ENCODE measurements around the gene MUC4. TPM values are rescaled to one million over a fixed set of nuclear protein-coding genes. Genes with fewer than 3 reads are reported as not detected.
A peak's percentile ranks its signal among the peaks of the same experiment; 100 is the strongest.
"Not testable (repeated sequence)": the region's sequence is repeated elsewhere in the genome, so short reads cannot be mapped to it uniquely, and the experiment has no call there.

Gene MUC4
- total RNA-seq, 6 donors from 2014 or later, result 4.6 to 75.4 (median 11.3) TPM

GRCh38 chr3:195829897-195830254 lies 18.1 kb upstream of the MUC4 start:
- peak; percentile 84 to 88 for DNase-seq
- no peaks in the 10 kb centered on the region for H3K27me3 ChIP-seq
- H3K27ac ChIP-seq, result peak overlapping the region in 3 of 4 donors; percentile 16 to 80 (median 26)
- H3K4me3 ChIP-seq, result no peak overlapping the region
- no peaks in the 10 kb centered on the region for H3K9me3 ChIP-seq
- H3K36me3 ChIP-seq, result no peaks in the 10 kb centered on the region
- peak in 1 of 2 donors; percentile 69 for ATAC-seq (ENCODE audit: low FRiP score in 2 of 2)
- WGBS, 2 donors, result 71 to 75% methylated on average over 7 to 16 of the region's 16 CpGs
- TF ChIP-seq POLR2AphosphoS5 (IDR thresholded peaks at IDR 0.05) (no peak), EP300 (IDR thresholded peaks at IDR 0.05) (no peak), CTCF (IDR thresholded peaks at IDR 0.05) (no peak), POLR2A (IDR thresholded peaks at IDR 0.05) (no peak)
- peaks cover 0 to 14% (median 4%) of the 10 kb centered on the region in 4 donors for H3K4me1 ChIP-seq

GRCh38 chr3:195828762-195829161 lies 17.0 kb upstream of the MUC4 start:
- no peaks in the 10 kb centered on the region for H3K9me3 ChIP-seq
- H3K4me1 ChIP-seq, result peaks cover 0 to 18% (median 6%) of the 10 kb centered on the region in 4 donors
- H3K36me3 ChIP-seq, result no peaks in the 10 kb centered on the region
- TF ChIP-seq CTCF (IDR thresholded peaks at IDR 0.05) (no peak), POLR2AphosphoS5 (IDR thresholded peaks at IDR 0.05) (no peak), POLR2A (IDR thresholded peaks at IDR 0.05) (no peak), EP300 (IDR thresholded peaks at IDR 0.05) (no peak)
- H3K27me3 ChIP-seq, result no peaks in the 10 kb centered on the region
- DNase-seq, result no peak
- no peak overlapping the region for H3K4me3 ChIP-seq
- peak overlapping the region in 2 of 4 donors; percentile 12 to 80 for H3K27ac ChIP-seq
- ATAC-seq (ENCODE audit: low FRiP score in 2 of 2), result no peak
- whole genome bisulfite sequencing, 2 donors, result 67 to 68% methylated on average over 9 of the region's 9 CpGs

- Histone ChIP-seq H3K36me3 (no peaks in the 10 kb centered on the region), H3K9me3 (no peaks in the 10 kb centered on the region), H3K4me3 (no peak overlapping the region), H3K27me3 (no peaks in the 10 kb centered on the region), H3K4me1 (peaks cover 0 to 22% (median 10%) of the 10 kb centered on the region in 4 donors), H3K27ac (peak overlapping the region in 1 of 4 donors; percentile 73)
- DNase-seq, result no peak
- no peak for ATAC-seq (ENCODE audit: low FRiP score in 2 of 2)
- TF ChIP-seq POLR2AphosphoS5 (IDR thresholded peaks at IDR 0.05) (no peak), POLR2A (IDR thresholded peaks at IDR 0.05) (no peak), EP300 (IDR thresholded peaks at IDR 0.05) (no peak), CTCF (IDR thresholded peaks at IDR 0.05) (no peak)
- WGBS, 2 donors, result 91 to 93% methylated on average over 47 of the region's 47 CpGs
These were observed 14.4 kb upstream of the MUC4 start for GRCh38 chr3:195825857-195826804.

GRCh38 chr3:195825191-195825588 lies 13.5 kb upstream of the MUC4 start:
- H3K4me1 ChIP-seq, result peaks cover 0 to 22% (median 8%) of the 10 kb centered on the region in 4 donors
- H3K4me3 ChIP-seq, result no peak overlapping the region
- no peaks in the 10 kb centered on the region for H3K9me3 ChIP-seq
- DNase-seq (peak in 1 of 2 donors; percentile 76), ATAC-seq (ENCODE audit: low FRiP score in 2 of 2) (peak in 1 of 2 donors; percentile 7)
- peak overlapping the region in 1 of 4 donors; percentile 73 for H3K27ac ChIP-seq
- WGBS, 2 donors, result 43 to 55% methylated on average over 4 to 15 of the region's 15 CpGs
- H3K27me3 ChIP-seq, result no peaks in the 10 kb centered on the region
- TF ChIP-seq POLR2A (IDR thresholded peaks at IDR 0.05) (no peak), CTCF (IDR thresholded peaks at IDR 0.05) (no peak), POLR2AphosphoS5 (IDR thresholded peaks at IDR 0.05) (no peak), EP300 (IDR thresholded peaks at IDR 0.05) (no peak)
- H3K36me3 ChIP-seq, result no peaks in the 10 kb centered on the region

GRCh38 chr3:195824425-195825190 lies 12.9 kb upstream of the MUC4 start:
- WGBS, 2 donors, result 44 to 59% methylated on average over 9 to 13 of the region's 13 CpGs
- not testable (repeated sequence) for H3K36me3 ChIP-seq; ATAC-seq (ENCODE audit: low FRiP score in 2 of 2); DNase-seq; H3K9me3 ChIP-seq; H3K27me3 ChIP-seq; H3K4me3 ChIP-seq
- H3K27ac ChIP-seq, result peak overlapping the region in 1 of 4 donors; percentile 86
- peaks cover 0 to 19% (median 7%) of the 10 kb centered on the region in 4 donors for H3K4me1 ChIP-seq

Data from upper lobe of left lung (tissue), 6 donors.